Spleen (tissue), 7 donors: ENCODE data around the gene TENM4.

Experiments used
- CTCF ChIP-seq, 11 experiments: fragments of 200-600 bp in 7 of 11; fragments of 450-650 bp in 4 of 11; sonication (generic) in 4 of 11; IDR thresholded peaks in 8 of 11; conservative IDR thresholded peaks in 3 of 11; 1 replicate in 7 of 11; 2 replicates in 4 of 11; pipeline versions ENCODE4 v1.4.0 to v1.8.0; 2016 to 2021; ENCODE audit warnings: antibody characterized with exemption in 11 of 11, inconsistent platforms in 4 of 11, mild to moderate bottlenecking in 1 of 11
- POLR2AphosphoS5 ChIP-seq, 3 donors: sonication (generic); formaldehyde crosslinking; IDR thresholded peaks; one replicate each; pipeline ENCODE4 v1.5.1; 2017; ENCODE audit warnings: antibody characterized with exemption in 3 of 3
- donor health status: DM: no; HTN: no; CAD: no; lungs with moderate emphysema.
- donor health status: DM: no; HTN: no; CAD: no.
- donor health status: DM: no; HTN: no; CAD: no.

GRCh38 chr11:79432138-79432537, 8.7 kb downstream of the TENM4 start:
- TF ChIP-seq POLR2AphosphoS5 (IDR thresholded peaks at IDR 0.05), result no peak
- no peak for TF ChIP-seq CTCF (IDR thresholded peaks at IDR 0.05 in 8 of 11, conservative IDR thresholded peaks at IDR 0.05 in 3 of 11)
